TTC549 (cell line): ENCODE data around the gene PTGR1.
A peak's percentile ranks its signal among the peaks of the same experiment; 100 is the strongest.
"Not testable (repeated sequence)": the region's sequence is repeated elsewhere in the genome, so short reads cannot be mapped to it uniquely, and the experiment has no call there.

Experiments
- FAIRE-seq: peaks from 2 replicates; lab custom pipeline; 2012; peaks lifted over from hg19 to GRCh38; lab: Jason Lieb, UNC

PTGR1 gene

DNA sequence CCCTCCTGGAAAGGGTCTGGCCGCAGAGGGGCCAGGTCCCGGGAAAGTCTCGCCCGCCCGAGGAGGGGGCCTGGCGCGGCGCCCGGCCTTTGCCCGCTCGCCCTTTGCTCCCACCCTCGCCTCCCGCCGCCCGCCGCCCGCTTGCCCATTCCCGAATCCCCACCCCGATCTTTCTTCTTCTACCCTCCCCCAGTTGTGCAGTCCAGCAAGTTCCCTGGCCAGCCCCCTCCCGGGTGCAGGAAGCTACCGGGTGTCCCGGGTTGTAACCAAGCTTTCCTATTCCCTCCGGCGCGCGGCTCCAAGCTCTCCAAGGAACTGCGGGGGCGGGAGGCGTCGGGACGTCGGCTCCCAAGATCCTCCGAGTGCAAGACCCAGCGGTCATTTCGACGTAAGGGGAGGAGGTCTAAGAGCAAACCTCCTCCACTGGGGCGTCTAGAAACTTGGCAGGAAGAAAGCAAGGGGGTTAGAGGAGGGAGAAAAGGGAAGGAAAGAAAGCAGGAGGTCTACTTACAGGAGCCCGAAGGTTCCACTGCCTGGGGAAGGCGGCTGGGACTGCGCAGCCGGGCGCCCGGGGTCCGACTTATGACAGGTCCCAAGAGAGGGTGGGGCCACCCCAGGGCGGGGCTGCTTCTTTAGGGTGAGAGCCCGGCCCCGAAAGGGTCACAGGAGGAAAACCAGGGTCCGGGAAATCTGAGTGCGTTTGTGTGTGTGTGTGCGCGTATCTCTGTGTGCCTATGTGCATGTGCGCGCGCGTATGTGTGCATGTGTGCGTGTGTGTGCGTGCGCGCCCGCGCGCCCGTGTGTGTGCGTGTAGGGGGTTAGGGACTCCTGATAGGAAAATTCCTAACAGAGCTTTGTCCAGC lies at the start of gene PTGR1:
Gene PTGR1, minus strand, starts transcription at position 556 of the 863 bp plus-strand sequence. CDS start 2,225 bp downstream, outside the sequence.
- no peak for FAIRE-seq

DNA sequence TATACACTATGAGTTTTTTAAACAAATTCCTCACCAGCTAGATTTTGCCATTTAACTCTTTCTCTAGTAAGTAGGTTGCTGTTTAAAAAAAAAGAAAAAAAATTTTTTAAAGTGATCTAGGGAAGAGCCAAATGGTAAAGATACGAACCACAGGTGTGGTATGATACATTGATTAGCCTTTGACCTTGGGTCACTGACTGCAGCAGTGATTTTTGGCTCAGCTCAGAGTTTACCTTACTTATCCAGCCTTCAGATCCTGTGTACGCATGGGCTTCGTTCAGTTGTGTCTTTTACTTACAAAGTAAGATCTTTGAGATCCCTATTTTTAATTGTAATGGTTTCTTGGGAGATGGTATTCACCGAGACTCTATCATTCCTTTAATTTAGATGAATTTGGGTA lies 49.6 kb upstream of the PTGR1 start:
- FAIRE-seq = no peak

DNA sequence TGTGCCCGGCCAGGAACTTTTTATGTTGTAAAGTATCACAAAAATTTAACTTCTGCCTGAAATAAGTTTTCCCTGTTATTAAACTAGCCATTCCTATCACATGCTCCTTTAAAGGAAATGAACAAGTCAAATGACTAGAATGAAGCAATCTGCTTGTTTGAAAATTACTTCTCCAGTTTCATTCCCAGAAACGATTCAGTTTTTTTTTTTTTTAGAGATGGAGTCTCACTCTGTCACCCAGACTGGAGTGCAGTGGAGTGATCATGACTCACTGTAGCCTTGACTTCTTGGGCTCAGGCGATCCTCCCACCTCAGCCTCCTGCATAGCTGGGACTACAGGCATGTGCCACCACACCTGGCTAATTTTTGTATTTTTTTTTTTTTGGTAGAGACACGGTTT lies 48.6 kb upstream of the PTGR1 start:
- FAIRE-seq = no peak

DNA sequence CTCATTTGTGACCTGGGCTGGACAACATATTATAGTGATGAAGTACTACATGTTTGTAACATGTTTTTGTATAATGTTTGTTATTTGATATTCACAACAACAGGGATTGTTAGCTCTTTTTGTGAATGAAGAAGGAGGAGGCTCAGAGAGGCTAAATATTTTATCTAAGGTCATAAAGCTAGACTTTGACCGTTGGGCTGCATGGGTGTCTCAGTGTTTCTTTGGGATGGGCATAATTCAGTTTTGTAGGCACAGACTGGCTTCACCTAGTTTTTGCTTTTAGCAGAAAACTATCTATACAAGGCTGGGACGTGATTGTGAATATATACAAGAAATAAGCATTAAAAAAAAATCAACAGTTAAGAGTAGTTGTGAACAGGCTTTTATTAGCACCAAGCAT lies 47.0 kb upstream of the PTGR1 start:
- no peak for FAIRE-seq

DNA sequence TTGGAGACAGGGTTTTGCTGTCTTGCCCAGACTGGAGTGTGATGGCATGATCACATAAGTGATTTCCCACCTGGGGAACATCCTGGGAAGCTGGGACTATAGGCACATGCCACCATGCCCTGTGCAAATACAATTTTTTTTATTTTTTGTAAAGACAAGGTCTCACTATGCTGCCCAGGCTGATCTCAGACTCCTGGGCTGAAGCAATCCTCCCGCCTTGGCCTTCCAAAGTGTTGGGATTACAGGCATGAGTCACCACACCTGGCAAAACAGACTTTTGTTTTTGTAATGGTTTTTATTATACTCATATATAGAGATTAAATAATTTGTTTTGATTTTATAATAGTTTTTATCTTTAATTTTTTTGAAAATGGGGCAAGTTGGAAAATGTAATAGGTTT lies 46.4 kb upstream of the PTGR1 start:
- no peak for FAIRE-seq

DNA sequence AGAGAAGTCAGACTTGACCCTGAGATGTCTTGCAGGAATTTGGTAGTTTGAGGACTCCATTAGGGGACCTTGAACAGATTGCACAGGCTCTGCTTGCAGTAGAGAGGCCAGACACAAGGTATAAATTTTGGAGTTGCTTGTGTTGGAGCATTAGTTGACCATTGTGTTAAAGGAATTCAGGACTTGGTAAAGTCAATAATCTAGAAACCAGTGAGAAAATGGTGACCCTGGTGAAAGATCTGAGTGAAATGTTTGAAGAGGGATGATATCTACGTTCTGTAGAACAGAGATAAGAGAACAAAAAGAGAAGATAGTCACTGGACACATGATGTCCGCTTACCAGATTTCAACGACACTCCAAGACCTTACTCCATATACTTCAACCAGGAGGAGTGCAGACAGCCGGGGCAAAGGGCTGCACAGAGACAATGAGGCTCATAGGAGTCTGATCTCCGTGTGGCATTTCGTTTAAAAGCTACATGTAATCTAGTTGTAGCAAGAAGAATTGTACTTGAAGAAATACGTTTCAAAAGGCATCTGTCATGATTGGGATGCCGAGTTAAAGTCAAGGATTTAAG lies 44.8 kb upstream of the PTGR1 start:
- no peak for FAIRE-seq

DNA sequence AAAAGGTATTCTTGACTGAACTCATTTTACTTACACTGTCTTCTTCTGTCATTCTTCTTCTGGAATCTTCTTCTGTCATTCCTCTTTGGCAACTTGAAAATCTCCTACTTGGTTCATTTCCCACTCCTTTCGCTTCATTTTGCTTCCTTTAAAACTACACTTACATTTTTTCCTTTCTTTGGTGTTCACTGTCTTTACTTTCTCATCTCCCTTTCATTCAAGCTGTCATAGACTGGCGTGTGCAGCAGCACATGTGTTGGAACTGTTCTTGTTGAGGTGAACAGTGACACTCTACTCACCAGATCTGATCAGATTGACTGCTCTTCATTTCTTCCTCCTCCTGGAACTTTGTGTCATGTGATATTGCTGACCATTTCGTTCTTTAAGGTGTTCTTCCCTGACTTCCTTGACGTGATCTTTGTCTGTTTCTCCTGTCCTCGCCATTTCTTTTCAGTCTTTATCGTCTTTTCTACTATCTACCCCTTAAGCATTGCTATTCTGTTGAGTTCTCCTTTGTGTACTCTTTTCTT lies 38.0 kb upstream of the PTGR1 start:
- FAIRE-seq = no peak

DNA sequence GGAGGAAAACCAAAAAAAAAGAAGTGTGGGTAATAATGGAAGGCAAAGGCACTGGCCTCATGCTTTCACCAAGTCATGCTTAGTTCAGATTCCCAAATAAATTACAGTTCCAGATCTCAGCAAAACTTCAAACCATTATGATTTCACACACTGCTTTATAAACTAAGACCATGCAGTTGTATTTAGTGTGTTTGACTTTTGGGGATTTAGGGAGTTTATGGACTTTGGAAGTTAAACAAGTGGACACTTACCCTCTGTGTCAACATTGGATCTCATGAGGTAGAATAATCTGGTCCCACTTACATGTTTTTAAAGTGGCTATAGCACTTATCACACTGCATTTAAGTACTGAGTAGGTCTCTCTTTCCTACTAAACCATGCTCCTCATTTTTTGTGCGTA lies 35.4 kb upstream of the PTGR1 start:
- no peak for FAIRE-seq

DNA sequence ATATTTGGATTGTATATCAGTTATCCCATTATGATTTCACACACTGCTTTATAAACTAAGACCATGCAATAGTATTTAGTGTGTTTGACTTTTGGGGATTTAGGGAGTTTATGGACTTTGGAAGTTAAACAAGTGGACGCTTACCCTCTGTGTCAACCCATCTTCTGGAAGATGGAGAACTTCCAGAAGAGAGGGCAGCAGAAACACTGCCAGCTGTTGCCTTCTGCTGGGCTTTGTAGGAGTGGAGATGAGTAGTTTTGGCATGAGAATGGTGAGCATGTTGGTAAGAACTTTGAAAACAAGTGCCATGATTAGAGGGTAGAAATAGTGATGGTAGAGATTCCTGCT lies 33.9 kb upstream of the PTGR1 start:
- FAIRE-seq = no peak

DNA sequence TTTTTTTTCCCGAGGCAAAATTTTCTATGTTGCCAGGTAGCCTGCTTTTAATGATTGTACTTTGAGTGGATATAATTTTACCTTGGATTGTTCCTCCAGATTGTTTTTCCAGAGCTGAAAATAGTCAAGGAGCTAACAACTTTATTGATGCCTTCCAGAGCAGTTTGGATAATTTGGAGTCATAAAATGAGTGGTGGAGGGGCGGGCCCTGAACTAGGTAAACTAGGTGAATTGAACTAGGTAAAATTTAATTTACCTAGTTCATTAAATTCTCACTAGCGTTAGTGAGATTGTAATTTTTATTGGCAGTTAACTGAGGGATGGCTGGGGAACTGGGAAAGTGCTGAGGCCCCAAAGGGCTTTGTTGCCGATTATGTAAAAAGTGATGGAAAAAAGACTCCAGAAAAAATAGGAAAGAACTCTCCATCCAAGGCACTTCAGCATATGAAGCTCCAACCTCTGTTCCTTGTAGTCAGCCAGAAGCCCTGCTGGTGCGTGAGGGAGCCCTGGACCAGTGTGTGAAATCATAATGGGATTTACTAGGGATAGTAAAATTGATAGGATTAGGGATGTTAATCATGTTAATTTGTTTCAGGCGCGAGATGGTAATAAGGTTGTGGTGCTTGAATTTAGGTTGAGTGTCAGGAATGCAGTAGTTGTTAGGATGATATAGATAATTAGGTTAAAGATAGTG lies 33.4 kb upstream of the PTGR1 start:
- FAIRE-seq = no peak

DNA sequence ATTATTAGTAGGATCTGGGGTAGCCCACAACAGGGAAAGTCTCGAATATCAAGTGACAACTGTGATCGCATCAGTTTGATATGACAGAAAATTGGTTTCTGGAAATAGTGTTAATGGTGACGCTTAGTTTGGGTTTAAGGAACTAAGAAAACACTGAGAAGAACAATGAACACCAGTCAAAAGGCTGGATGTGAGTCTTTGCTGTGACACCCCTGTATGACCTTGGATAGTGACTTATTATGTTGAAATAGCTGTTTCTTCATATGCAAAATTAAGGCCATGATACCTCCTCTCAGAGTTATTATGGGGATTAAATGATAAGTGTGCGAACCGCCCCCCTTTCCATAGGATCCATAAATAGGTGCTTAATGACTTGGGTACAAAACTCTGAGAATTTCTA lies 32.6 kb upstream of the PTGR1 start:
- FAIRE-seq = no peak

DNA sequence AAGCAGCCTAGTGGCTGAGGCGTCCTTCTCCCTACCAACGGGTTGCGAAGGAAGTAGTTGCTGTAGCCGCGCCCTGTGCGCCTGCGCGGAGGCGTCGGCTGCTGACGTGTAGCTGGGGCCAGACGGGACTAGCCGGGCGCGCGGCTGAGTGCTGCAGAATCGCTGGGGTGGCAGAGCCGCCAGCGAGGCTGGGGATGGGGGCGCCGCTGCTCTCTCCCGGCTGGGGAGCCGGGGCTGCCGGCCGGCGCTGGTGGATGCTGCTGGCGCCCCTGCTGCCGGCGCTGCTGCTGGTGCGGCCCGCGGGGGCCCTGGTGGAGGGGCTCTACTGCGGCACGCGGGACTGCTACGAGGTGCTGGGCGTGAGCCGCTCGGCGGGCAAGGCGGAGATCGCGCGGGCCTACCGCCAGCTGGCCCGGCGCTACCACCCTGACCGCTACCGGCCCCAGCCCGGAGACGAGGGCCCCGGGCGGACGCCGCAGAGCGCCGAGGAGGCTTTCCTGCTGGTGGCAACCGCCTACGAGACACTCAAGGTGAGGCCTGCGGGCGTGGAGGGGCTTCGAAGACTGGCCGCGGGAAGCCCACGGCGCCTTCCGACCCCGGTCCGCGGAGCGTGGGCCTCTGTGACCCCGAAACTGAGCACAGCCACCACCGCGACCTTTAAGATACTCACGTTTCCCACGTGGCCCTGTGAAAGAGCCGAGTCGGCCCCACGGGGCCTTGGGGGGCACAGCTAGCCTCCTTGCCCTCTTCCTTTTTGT lies 31.9 kb upstream of the PTGR1 start, which contains the start of gene DNAJC25:
Gene DNAJC25, plus strand, starts transcription at position 121 of the 758 bp plus-strand sequence. Its CDS starts 74 bp downstream, at position 195.
- FAIRE-seq = peak; percentile 57

DNA sequence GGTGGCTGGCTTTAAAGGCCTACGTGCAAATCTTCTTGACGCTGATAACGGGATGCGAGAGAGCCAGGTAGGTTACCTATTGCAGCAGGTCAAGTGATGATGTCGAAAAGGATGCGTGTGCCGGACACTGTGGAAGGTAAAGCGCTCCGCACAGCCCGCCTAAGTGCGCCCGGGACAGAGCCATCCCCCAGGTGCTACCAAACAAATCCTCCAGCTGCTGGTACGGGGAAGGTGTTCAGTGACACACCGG lies 31.4 kb upstream of the PTGR1 start:
- FAIRE-seq = no peak

DNA sequence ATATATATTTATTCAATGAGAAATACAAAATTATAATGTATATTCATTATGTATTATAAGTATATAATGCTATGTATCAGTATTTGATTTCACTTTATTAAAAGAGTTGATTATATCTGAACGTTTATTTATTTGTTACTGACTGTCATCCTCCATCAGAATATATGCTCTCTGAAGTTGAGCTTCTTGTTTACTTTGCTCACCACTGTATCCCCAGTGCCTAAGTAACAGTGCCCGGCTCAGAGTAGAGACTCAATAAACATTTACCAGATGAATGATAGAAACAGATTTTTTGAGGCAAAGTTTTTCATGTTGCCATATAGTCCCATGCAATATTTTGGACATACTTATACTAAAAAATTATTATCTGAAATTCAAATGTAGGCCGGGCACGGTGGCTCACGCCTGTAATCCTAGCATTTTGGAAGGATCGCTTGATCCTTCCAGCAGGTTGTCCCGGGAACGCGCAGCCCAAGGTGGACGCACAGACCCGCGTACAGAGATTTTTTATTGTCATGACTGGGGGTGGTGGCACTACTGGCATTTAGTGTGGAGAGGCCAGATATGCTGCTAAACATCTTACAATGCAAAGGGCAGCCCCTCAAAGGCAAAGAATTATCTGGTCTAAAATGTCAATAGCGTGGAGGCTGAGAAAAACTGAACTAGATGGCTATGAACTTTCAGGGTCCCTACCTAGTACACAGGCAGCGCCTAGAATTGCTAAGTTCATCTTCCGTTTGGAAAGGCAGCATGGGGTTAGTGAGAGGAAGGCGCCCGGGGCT lies 30.9 kb upstream of the PTGR1 start:
- FAIRE-seq = no peak

DNA sequence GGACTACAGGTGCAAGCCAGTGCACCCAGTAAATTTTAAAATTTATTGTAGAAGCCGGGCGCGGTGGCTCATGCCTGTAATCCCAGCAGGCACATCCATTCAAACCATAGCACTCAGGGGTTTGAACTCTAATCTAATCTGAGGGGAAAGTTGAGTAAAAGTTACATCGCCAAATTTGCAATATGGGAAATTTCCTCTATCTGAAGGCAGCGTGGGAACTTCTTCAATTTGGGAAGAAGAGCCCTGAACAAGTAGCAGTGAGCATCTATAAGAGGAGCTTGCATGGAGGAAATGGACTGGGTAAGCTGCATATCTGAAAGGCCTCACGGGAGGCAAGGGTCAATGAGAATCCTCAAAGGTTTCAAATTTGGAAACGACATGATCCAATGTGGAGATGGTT lies 29.0 kb upstream of the PTGR1 start:
- no peak for FAIRE-seq

DNA sequence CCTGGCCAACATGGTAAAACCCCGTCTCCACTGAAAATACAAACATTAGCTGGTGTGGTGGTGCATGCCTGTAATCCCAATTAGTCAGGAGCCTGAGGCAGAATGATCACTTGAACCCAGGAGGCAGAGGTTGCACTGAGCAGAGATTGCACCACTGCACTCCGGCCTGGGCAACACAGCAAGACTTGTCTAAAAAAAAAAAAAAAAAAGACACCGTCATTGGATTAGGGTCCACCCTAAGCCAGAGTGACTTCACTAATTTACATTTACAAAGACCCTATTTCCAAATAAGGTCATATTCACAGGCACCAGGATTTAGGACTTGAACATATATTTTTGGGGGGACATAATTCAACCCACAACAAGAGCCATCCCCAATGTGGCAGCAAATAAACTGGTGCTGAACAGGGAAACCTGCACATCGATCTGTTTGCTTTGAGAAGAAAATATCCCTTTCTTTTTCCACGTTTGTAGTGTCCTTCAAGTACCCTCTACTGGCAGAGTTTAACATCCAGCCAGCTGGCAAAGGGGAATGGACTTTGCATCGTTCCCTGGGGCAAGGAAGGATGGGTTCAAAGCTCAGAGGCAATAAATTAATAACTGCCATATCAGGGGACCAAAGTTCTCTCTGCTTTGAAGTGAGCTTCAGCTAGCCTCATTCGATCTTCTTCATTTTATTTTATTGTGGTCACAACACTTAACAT lies 28.0 kb upstream of the PTGR1 start:
- FAIRE-seq = no peak

DNA sequence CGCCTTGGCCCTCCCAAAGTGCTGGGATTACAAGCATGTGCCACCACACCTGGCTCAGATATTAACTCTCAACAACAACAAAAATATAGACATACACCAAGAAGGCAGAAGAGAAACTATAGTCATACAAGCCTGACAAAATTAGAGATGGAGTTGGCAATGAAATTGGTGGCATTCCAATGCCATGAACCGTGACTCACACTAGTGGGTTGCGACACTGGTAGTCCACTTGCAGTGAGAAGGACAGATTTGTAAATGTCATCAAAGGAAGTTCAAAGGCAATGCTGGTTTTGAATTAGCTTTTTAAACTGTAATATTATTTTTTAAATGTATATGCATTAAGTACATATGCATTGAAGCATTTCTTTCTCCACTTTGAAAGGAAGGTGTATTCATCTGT lies 23.2 kb upstream of the PTGR1 start:
- no peak for FAIRE-seq

DNA sequence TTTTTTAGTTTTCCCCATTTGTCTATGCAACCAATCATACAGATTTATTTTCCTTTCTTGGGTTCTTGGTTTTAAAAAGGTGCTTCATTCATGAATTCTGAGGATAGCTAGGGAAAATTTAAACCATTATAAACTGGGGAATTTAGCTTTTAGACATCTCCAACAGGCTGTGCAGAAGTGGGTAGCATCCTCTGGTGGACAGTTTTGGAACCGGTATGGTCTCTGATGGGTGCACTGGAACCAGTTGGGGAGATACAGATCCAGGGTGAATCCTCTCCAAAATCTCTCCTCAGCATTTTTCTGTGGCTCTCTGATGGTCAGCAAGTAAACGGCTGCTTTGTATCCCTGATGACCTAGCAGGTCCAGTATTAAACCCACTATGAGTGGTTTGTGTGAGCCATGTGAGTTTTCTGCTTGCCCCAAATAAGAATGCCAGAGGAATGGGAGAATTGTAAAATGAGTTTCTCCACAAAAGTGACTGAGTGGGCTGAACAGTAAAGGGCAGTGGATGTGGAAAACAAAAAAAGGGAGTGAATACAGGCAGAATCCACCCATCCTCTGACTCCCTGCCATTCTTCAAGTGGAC lies 22.5 kb upstream of the PTGR1 start:
- FAIRE-seq = no peak

DNA sequence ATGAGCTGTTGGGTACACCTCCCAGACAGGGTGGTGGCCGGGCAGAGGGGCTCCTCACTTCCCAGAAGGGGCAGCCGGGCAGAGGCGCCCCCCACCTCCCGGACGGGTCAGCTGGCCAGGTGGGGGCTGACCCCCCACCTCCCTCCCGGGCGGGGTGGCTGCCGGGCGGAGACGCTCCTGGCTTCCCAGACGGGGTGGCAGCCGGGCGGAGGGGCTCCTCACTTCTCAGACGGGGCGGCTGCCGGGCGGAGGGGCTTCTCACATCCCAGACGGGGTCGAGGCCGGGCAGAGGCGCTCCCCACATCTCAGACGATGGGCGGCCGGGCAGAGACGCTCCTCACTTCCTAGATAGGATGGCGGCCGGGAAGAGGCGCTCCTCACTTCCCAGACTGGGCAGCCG lies 17.9 kb upstream of the PTGR1 start:
- not testable (repeated sequence) for FAIRE-seq

DNA sequence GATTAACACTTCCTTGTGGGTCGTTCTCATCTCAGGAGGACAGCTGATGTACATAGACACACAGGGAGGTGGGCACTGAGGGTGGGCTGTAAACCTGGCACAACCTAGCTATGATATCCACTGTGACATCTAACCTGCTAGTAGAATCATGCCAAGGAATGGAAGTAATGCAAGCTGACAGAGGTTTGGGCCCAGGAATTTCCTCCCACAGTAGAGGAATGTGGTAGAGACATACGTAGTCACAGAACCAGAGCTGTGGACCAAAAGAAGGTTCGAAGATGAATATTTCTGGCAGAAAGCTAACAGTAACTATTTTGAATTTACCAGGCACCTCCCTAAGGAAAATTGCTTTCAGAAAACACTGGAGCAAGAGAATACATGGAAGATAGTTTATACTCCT lies 16.5 kb upstream of the PTGR1 start:
- FAIRE-seq = no peak
